Lung (tissue), 12 donors: ENCODE data around the gene C16orf86. TPM values are rescaled to one million over a fixed set of nuclear protein-coding genes. Genes with fewer than 3 reads are reported as not detected.

ENCODE experiments used
- ATAC-seq: fragments of 200-7000 bp; cut with Tn5 transposase; one replicate; pipeline ENCODE4 v1.9.1; 2020; ENCODE audit warnings: moderate number of reproducible peaks; ENCODE audit not compliant: insufficient read depth, low FRiP score
- DNase-seq, 3 donors: peaks; one replicate each; pipeline ENCODE4 v3.0.0-alpha.2; 2013 to 2017
- H3K27ac ChIP-seq, 2 donors: one replicate each; pipeline ENCODE4 v1.5.1; 2013; ENCODE audit warnings: mild to moderate bottlenecking in 2 of 2, moderate library complexity in 2 of 2, control low read depth in 1 of 2, inconsistent platforms in 1 of 2, low read depth in 1 of 2, low read length in 1 of 2
- H3K27me3 ChIP-seq, 3 donors: one replicate each; pipeline ENCODE4 v1.5.1; 2013; ENCODE audit warnings: low read length in 2 of 3; ENCODE audit not compliant: control insufficient read depth in 3 of 3, insufficient read depth in 3 of 3
- H3K36me3 ChIP-seq, 4 donors: one replicate each; pipeline ENCODE4 v1.5.1; 2013; ENCODE audit warnings: low read length in 4 of 4, mild to moderate bottlenecking in 1 of 4, moderate library complexity in 1 of 4; ENCODE audit not compliant: control insufficient read depth in 4 of 4, insufficient read depth in 4 of 4
- H3K4me1 ChIP-seq, 5 donors: one replicate each; pipeline ENCODE4 v1.5.1; 2013; ENCODE audit warnings: low read length in 5 of 5, mild to moderate bottlenecking in 2 of 5, moderate library complexity in 1 of 5; ENCODE audit not compliant: control insufficient read depth in 5 of 5, insufficient read depth in 5 of 5
- H3K4me3 ChIP-seq: one replicate; pipeline ENCODE4 v1.5.1; 2013; ENCODE audit warnings: mild to moderate bottlenecking, control low read depth, moderate library complexity
- H3K9ac ChIP-seq, 2 donors: one replicate each; pipeline ENCODE4 v1.5.1; 2013; ENCODE audit warnings: low read length in 2 of 2, control low read depth in 1 of 2; ENCODE audit not compliant: insufficient read depth in 1 of 2
- H3K9me3 ChIP-seq, 4 donors: one replicate each; pipeline ENCODE4 v1.5.1; 2013; ENCODE audit warnings: low read length in 3 of 4, mild to moderate bottlenecking in 1 of 4, moderate library complexity in 1 of 4; ENCODE audit not compliant: control insufficient read depth in 4 of 4, insufficient read depth in 3 of 4
- CTCF ChIP-seq: IDR thresholded peaks from 2 replicates; pipeline ENCODE4 v1.5.1; 2012; ENCODE audit warnings: mild to moderate bottlenecking; ENCODE audit errors: control extremely low read depth, extremely low read depth
- WGBS, 2 donors: extraction: QIAGEN DNeasy Blood & Tissue Kit; methylation state at CpG; one replicate each; pipeline ENCODE4 v1.1.7; 2013; 5-methylcytosine and 5-hydroxymethylcytosine counted together
- polyA plus RNA-seq, 2 donors: library from polyadenylated mRNA; stranded (reverse); fragments of 200-250 nt; gene quantifications; one replicate each; pipeline ENCODE4 v1.2.1, GENCODE V29; 2013
- total RNA-seq, 2 donors: library from RNA; depleted of rRNA in 1 of 2; stranded (reverse); fragments of >200 nt in 1 of 2; gene quantifications; one replicate each; pipeline ENCODE4 v1.2.1, GENCODE V29; 2014 to 2021
- donor health status: control.
- donor health status: control.
- donor health status: Bipolar disorder and iron deficiency.
- donor health status: healthy.
- donor health status: DM: yes; HTN: yes; CAD: no.

C16orf86 gene
- total and polyA plus RNA-seq, 4 donors, result 3.7 to 6.4 (median 5.2) TPM

GRCh38 chr16:67678354-67679023, 11.9 kb downstream of the C16orf86 start:
- ATAC-seq, result no peak

DNA sequence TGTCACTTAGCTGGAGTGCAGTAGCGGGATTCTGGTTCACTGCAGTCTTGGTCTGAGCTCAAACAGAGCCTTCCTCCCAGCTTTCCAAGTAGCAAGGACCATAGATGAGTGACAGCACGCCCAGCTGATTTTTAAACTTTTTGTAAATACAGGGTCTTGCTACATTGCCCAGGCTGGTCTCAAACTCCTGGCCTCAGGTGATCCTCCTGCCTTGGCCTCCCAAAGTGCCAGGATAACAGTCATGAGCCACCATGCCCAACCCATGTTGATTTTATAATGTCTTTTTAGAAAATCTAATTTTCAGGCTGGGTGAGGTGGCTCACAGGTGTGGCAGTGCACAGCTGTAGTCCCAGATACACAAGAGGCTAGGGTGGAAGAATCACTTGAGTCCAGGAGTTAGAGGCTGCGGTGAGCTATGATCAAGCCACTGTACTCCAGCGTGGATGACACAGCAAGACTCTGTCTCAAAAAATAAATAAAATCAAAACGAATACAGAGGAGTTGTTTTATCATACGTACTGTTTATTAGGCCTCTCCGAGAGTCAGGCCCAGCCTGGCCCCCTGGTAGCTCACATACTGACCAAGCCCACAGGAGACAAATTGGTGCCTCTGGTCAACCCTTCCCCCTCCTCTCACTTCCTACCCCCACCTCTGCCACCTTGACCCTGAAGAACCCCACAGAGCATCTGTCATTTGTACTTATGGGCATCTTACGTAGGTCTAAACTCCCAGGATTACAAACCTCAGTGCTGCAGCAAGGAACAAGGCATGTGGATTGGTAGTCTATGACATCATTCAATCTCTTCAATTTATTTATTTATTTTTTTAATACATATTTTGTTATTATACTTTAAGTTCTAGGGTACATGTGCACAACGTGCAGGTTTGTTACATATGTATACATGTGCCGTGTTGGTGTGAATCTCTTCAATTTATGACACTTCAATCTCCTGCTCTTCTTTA, 13.6 kb downstream of the C16orf86 start:
- H3K4me1 ChIP-seq, result peaks cover 0 to 6% (median 0%) of the 10 kb centered on the region in 5 donors
- H3K4me3 ChIP-seq, result no peak overlapping the region
- H3K27ac ChIP-seq, result no peak overlapping the region
- H3K9me3 ChIP-seq, result no peaks in the 10 kb centered on the region
- TF ChIP-seq CTCF, result no peak
- 90 to 98% methylated on average over 10 of the region's 10 CpGs for WGBS, 2 donors
- DNase-seq, result no peak
- no peaks in the 10 kb centered on the region for H3K27me3 ChIP-seq
- H3K9ac ChIP-seq, result no peak overlapping the region
- peaks cover 5 to 21% (median 15%) of the 10 kb centered on the region in 4 donors for H3K36me3 ChIP-seq
- ATAC-seq, result no peak

More at GRCh38 chr16:67678354-67679023, 11.9 kb downstream of the C16orf86 start:
- TF ChIP-seq CTCF, result no peak
- 84 to 87% methylated on average over 12 of the region's 12 CpGs for WGBS, 2 donors
- Histone ChIP-seq H3K27ac (no peak overlapping the region), H3K4me3 (no peak overlapping the region), H3K27me3 (no peaks in the 10 kb centered on the region), H3K36me3 (peaks cover 2 to 21% (median 6%) of the 10 kb centered on the region in 4 donors), H3K4me1 (peaks cover 0 to 16% (median 12%) of the 10 kb centered on the region in 5 donors), H3K9ac (no peak overlapping the region), H3K9me3 (no peaks in the 10 kb centered on the region)
- peak in 1 of 3 donors; percentile 32 for DNase-seq

DNA sequence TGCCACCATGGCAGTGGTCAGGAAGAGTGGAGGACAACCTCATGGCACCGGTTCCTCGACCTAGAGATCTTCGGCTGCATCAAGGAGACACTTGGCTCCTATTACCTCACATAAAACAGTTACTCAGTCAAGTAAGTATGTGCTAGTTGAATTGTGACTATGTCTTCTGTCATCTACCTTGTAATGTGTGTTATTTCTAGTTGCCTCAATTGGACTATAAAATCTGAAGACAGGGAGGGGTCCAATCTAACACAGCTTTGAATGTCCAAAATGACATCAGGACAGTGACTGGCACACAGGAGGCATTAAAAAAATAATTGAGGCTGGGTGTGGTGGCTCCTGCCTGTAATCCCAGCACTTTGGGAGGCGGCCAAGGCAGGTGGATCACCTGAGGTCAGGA, 17.2 kb downstream of the C16orf86 start:
- DNase-seq (no peak), ATAC-seq (no peak)
- no peaks in the 10 kb centered on the region for H3K9me3 ChIP-seq
- WGBS, 2 donors, result 98 to 99% methylated on average over 4 of the region's 4 CpGs
- peaks cover 0 to 7% (median 0%) of the 10 kb centered on the region in 5 donors for H3K4me1 ChIP-seq
- H3K36me3 ChIP-seq, result peaks cover 5 to 14% (median 13%) of the 10 kb centered on the region in 4 donors
- no peak overlapping the region for H3K9ac ChIP-seq
- no peaks in the 10 kb centered on the region for H3K27me3 ChIP-seq
- no peak overlapping the region for H3K4me3 ChIP-seq
- H3K27ac ChIP-seq, result peak overlapping the region in 1 of 2 donors; percentile 40
- TF ChIP-seq CTCF, result no peak
